ENCODE results near the gene DISC1. TPM values are rescaled to one million over a fixed set of nuclear protein-coding genes. Genes with fewer than 3 reads are reported as not detected.

DISC1 gene
- total RNA-seq, 2 donors from 2014 or later, result 8.0 to 9.4 TPM

- no peak overlapping the region for H3K4me3 ChIP-seq (ENCODE audit: low read length)
- Mint-ChIP-seq H3K4me1 (peaks cover 5% of the 10 kb centered on the region), H3K36me3 (ENCODE audit: low read depth) (no peaks in the 10 kb centered on the region)
Observed at GRCh38 chr1:231887166-231887565, 260.6 kb downstream of the DISC1 start.

DNA sequence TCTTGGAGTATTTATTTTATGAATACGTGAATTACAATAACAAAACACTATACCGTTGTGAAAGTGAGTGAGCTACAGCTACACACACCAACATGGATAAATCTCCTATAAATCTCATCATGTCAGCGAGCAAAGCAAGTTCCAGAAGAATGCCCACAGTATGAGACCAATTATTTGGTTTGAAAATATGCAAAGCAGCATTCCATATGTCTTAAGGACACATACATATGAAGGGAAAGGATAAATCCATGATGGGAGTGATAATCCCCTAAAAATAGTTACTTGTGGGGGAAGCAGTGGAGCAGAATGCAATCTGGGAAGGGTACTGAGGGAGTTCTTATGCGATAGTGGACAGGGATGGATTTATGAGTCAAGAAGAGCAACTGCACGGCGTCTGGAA, 261.3 kb downstream of the DISC1 start:
- no peak overlapping the region for H3K4me3 Mint-ChIP-seq

More at GRCh38 chr1:231887166-231887565, 260.6 kb downstream of the DISC1 start:
- Histone ChIP-seq H3K4me1 (ENCODE audit: control insufficient read depth, insufficient read depth, low read length) (peaks cover 5% of the 10 kb centered on the region), H3K27ac (ENCODE audit: low read depth, low read length) (no peak overlapping the region), H3K9me3 (ENCODE audit: control insufficient read depth, low read length) (no peaks in the 10 kb centered on the region), H3K27me3 (ENCODE audit: control insufficient read depth, insufficient read depth, low read length, poor library complexity, severe bottlenecking) (no peaks in the 10 kb centered on the region), H3K9ac (ENCODE audit: extremely low read depth, low read length, poor library complexity, severe bottlenecking) (no peak overlapping the region), H3K36me3 (ENCODE audit: control insufficient read depth, insufficient read depth, low read length) (no peaks in the 10 kb centered on the region)
- 97 to 100% methylated on average over 3 of the region's 3 CpGs for WGBS, 2 experiments (ENCODE audit: insufficient coverage in 1 of 2, insufficient read length in 1 of 2)
- Mint-ChIP-seq H3K4me3 (no peak overlapping the region), H3K27me3 (ENCODE audit: insufficient read depth) (no peaks in the 10 kb centered on the region), H3K9me3 (no peaks in the 10 kb centered on the region), H3K27ac (no peak overlapping the region)
- DNase-seq, result no peak
- no peak for TF ChIP-seq CTCF (conservative IDR thresholded peaks at IDR 0.05)

DNA sequence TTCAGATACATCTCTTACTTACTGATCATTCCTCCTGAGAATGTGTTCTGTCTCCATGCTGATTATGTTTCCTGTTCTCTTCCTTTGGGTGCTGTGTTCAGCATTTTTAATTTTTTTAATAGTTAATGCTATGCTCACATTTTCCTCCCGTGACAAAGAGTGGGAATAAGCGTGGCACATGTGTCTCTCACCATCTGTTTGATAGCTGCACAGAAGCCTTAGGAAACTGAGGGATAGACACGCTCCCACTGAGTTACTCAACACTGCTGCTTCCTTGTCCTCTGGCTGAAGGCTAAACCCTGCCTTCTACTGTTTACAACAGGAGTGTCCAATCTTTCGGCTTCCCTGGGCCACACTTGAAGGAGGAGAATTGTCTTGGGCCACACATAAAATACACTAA, 264.2 kb downstream of the DISC1 start:
- H3K4me3 Mint-ChIP-seq, result no peak overlapping the region
- no peak overlapping the region for H3K27ac Mint-ChIP-seq

More for the DNA sequence above, 261.3 kb downstream of the DISC1 start:
- no peak overlapping the region for H3K27ac Mint-ChIP-seq
- Histone ChIP-seq H3K9ac (ENCODE audit: extremely low read depth, low read length, poor library complexity, severe bottlenecking) (no peak overlapping the region), H3K27ac (ENCODE audit: low read depth, low read length) (no peak overlapping the region), H3K36me3 (ENCODE audit: control insufficient read depth, insufficient read depth, low read length) (no peaks in the 10 kb centered on the region), H3K27me3 (ENCODE audit: control insufficient read depth, insufficient read depth, low read length, poor library complexity, severe bottlenecking) (no peaks in the 10 kb centered on the region), H3K4me1 (ENCODE audit: control insufficient read depth, insufficient read depth, low read length) (peaks cover 5% of the 10 kb centered on the region), H3K4me3 (ENCODE audit: low read length) (no peak overlapping the region), H3K9me3 (ENCODE audit: control insufficient read depth, low read length) (no peaks in the 10 kb centered on the region)
- peaks cover 5% of the 10 kb centered on the region for H3K4me1 Mint-ChIP-seq
- no peaks in the 10 kb centered on the region for H3K27me3 Mint-ChIP-seq (ENCODE audit: insufficient read depth)
- DNase-seq, result no peak
- no peaks in the 10 kb centered on the region for H3K9me3 Mint-ChIP-seq
- 95 to 100% methylated on average over 3 to 6 of the region's 6 CpGs for WGBS, 2 experiments (ENCODE audit: insufficient coverage in 1 of 2, insufficient read length in 1 of 2)
- no peak for TF ChIP-seq CTCF (conservative IDR thresholded peaks at IDR 0.05)
- no peaks in the 10 kb centered on the region for H3K36me3 Mint-ChIP-seq (ENCODE audit: low read depth)

More for the DNA sequence above, 264.2 kb downstream of the DISC1 start:
- DNase-seq, result no peak
- Mint-ChIP-seq H3K27me3 (ENCODE audit: insufficient read depth) (no peaks in the 10 kb centered on the region), H3K4me1 (no peaks in the 10 kb centered on the region), H3K36me3 (ENCODE audit: low read depth) (no peaks in the 10 kb centered on the region), H3K9me3 (no peaks in the 10 kb centered on the region)
- Histone ChIP-seq H3K27ac (ENCODE audit: low read depth, low read length) (no peak overlapping the region), H3K4me3 (ENCODE audit: low read length) (no peak overlapping the region), H3K9me3 (ENCODE audit: control insufficient read depth, low read length) (no peaks in the 10 kb centered on the region), H3K4me1 (ENCODE audit: control insufficient read depth, insufficient read depth, low read length) (no peaks in the 10 kb centered on the region), H3K36me3 (ENCODE audit: control insufficient read depth, insufficient read depth, low read length) (no peaks in the 10 kb centered on the region), H3K27me3 (ENCODE audit: control insufficient read depth, insufficient read depth, low read length, poor library complexity, severe bottlenecking) (no peaks in the 10 kb centered on the region), H3K9ac (ENCODE audit: extremely low read depth, low read length, poor library complexity, severe bottlenecking) (no peak overlapping the region)
- no peak for TF ChIP-seq CTCF (conservative IDR thresholded peaks at IDR 0.05)
- 91 to 92% methylated on average over 2 to 4 of the region's 4 CpGs for whole genome bisulfite sequencing, 2 experiments (ENCODE audit: insufficient coverage in 1 of 2, insufficient read length in 1 of 2)
